Measurements from ENCODE around the gene DLG4.

DLG4 gene

GRCh38 chr17:7224110-7224509, 4.5 kb upstream of the DLG4 start:
- Histone ChIP-seq H3K9me3 (ENCODE audit: insufficient read depth, low read length, severe bottlenecking) (no peaks in the 10 kb centered on the region), H3K9ac (ENCODE audit: low read depth, low read length) (no peak overlapping the region), H3K4me3 (ENCODE audit: low read depth in 1 of 2, low read length in 2 of 2) (no peak overlapping the region), H3K27me3 (ENCODE audit: insufficient read depth, low read length, poor library complexity) (no peaks in the 10 kb centered on the region), H3K4me1 (ENCODE audit: insufficient read depth, low read length) (peaks cover 30% of the 10 kb centered on the region), H4K20me1 (ENCODE audit: insufficient read depth, low read length) (peaks cover 38% of the 10 kb centered on the region), H3K4me2 (ENCODE audit: insufficient read depth, low read length) (no peak overlapping the region), H3K36me3 (ENCODE audit: insufficient read depth, low read length) (peaks cover 84% of the 10 kb centered on the region), H2AFZ (ENCODE audit: low read depth, low read length) (no peak overlapping the region), H3K27ac (ENCODE audit: low read length) (no peak overlapping the region), H3K79me2 (ENCODE audit: insufficient read depth, low read length) (peaks cover 29% of the 10 kb centered on the region)
- DNase-seq (no peak), ATAC-seq (ENCODE audit: insufficient read depth, low read depth) (no peak)
- TF ChIP-seq EZH2 (IDR thresholded peaks at IDR 0.05; ENCODE audit: borderline replicate concordance, low read depth, low read length, severe bottlenecking) (no peak), CTCF (IDR thresholded peaks at IDR 0.05; ENCODE audit: borderline replicate concordance, extremely low read depth, low read length, poor library complexity, severe bottlenecking) (no peak)

GRCh38 chr17:7223375-7223774, 3.7 kb upstream of the DLG4 start:
- Histone ChIP-seq H3K27ac (ENCODE audit: low read length) (no peak overlapping the region), H3K27me3 (ENCODE audit: insufficient read depth, low read length, poor library complexity) (no peaks in the 10 kb centered on the region), H3K4me3 (ENCODE audit: low read depth in 1 of 2, low read length in 2 of 2) (no peak overlapping the region), H3K9me3 (ENCODE audit: insufficient read depth, low read length, severe bottlenecking) (no peaks in the 10 kb centered on the region), H3K79me2 (ENCODE audit: insufficient read depth, low read length) (peaks cover 26% of the 10 kb centered on the region), H4K20me1 (ENCODE audit: insufficient read depth, low read length) (peaks cover 38% of the 10 kb centered on the region), H3K4me2 (ENCODE audit: insufficient read depth, low read length) (no peak overlapping the region), H2AFZ (ENCODE audit: low read depth, low read length) (no peak overlapping the region), H3K36me3 (ENCODE audit: insufficient read depth, low read length) (peaks cover 76% of the 10 kb centered on the region), H3K4me1 (ENCODE audit: insufficient read depth, low read length) (peaks cover 38% of the 10 kb centered on the region), H3K9ac (ENCODE audit: low read depth, low read length) (no peak overlapping the region)
- DNase-seq = no peak
- ATAC-seq (ENCODE audit: insufficient read depth, low read depth) = no peak
- TF ChIP-seq EZH2 (IDR thresholded peaks at IDR 0.05; ENCODE audit: borderline replicate concordance, low read depth, low read length, severe bottlenecking) (no peak), CTCF (IDR thresholded peaks at IDR 0.05; ENCODE audit: borderline replicate concordance, extremely low read depth, low read length, poor library complexity, severe bottlenecking) (no peak)

- no peak overlapping the region for H3K27ac ChIP-seq (ENCODE audit: low read length)
- H3K9ac ChIP-seq (ENCODE audit: low read depth, low read length) = no peak overlapping the region
- peaks cover 72% of the 10 kb centered on the region for H3K36me3 ChIP-seq (ENCODE audit: insufficient read depth, low read length)
- ATAC-seq (ENCODE audit: insufficient read depth, low read depth) (no peak), DNase-seq (no peak)
- no peak overlapping the region for H3K4me2 ChIP-seq (ENCODE audit: insufficient read depth, low read length)
- peaks cover 26% of the 10 kb centered on the region for H3K79me2 ChIP-seq (ENCODE audit: insufficient read depth, low read length)
- no peak for TF ChIP-seq EZH2 (IDR thresholded peaks at IDR 0.05; ENCODE audit: borderline replicate concordance, low read depth, low read length, severe bottlenecking)
- TF ChIP-seq CTCF (IDR thresholded peaks at IDR 0.05; ENCODE audit: borderline replicate concordance, extremely low read depth, low read length, poor library complexity, severe bottlenecking) = no peak
- no peak overlapping the region for H2AFZ ChIP-seq (ENCODE audit: low read depth, low read length)
- no peak overlapping the region for H3K4me3 ChIP-seq (ENCODE audit: low read depth in 1 of 2, low read length in 2 of 2)
- H4K20me1 ChIP-seq (ENCODE audit: insufficient read depth, low read length) = peaks cover 38% of the 10 kb centered on the region
- no peaks in the 10 kb centered on the region for H3K9me3 ChIP-seq (ENCODE audit: insufficient read depth, low read length, severe bottlenecking)
- peaks cover 42% of the 10 kb centered on the region for H3K4me1 ChIP-seq (ENCODE audit: insufficient read depth, low read length)
- no peaks in the 10 kb centered on the region for H3K27me3 ChIP-seq (ENCODE audit: insufficient read depth, low read length, poor library complexity)
Measured at GRCh38 chr17:7222972-7223292, 3.3 kb upstream of the DLG4 start.
